Measurements from ENCODE around the gene PLEKHF1.

Gene PLEKHF1

DNA sequence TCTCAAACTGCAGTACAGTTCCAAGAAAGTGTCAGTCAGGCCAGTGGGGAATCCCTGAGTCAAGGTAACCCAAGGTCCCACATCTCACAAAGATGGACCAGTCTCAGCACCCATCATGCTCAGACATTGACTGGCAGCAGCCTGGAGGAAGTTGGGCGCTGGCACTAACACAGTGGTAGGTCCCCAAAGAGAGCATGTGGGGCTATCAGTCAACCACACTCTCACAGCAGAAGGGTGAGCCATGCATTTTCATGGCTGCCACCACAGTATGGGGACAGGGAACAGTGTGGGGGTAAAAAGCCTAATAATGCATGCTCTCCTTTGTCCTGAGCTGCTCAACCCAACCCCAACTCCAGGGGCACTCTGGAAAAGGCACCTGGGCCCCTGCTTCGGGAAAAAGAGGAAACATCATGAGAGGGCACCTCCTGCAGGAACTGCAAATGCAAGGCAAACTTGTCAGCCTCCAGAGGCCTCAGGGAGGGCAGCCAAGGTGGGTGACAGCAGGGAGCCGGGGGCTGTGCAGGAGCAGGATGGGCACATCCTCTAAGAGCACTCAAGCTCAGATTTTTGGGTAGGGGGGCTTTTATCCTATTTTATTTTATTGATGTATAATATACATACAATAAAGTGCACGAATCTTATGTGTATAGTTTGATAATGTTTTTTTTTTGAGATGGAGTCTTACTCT lies 9.5 kb upstream of the PLEKHF1 start:
- H3K4me3 ChIP-seq (ENCODE audit: low read length) = no peak overlapping the region
- DNase-seq (ENCODE audit: low read depth) = no peak
- TF ChIP-seq, protein P1, sequence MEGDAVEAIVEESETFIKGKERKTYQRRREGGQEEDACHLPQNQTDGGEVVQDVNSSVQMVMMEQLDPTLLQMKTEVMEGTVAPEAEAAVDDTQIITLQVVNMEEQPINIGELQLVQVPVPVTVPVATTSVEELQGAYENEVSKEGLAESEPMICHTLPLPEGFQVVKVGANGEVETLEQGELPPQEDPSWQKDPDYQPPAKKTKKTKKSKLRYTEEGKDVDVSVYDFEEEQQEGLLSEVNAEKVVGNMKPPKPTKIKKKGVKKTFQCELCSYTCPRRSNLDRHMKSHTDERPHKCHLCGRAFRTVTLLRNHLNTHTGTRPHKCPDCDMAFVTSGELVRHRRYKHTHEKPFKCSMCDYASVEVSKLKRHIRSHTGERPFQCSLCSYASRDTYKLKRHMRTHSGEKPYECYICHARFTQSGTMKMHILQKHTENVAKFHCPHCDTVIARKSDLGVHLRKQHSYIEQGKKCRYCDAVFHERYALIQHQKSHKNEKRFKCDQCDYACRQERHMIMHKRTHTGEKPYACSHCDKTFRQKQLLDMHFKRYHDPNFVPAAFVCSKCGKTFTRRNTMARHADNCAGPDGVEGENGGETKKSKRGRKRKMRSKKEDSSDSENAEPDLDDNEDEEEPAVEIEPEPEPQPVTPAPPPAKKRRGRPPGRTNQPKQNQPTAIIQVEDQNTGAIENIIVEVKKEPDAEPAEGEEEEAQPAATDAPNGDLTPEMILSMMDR (IDR thresholded peaks at IDR 0.05; ENCODE audit: insufficient read depth, low read depth, low read length, missing control alignments) = no peak

DNA sequence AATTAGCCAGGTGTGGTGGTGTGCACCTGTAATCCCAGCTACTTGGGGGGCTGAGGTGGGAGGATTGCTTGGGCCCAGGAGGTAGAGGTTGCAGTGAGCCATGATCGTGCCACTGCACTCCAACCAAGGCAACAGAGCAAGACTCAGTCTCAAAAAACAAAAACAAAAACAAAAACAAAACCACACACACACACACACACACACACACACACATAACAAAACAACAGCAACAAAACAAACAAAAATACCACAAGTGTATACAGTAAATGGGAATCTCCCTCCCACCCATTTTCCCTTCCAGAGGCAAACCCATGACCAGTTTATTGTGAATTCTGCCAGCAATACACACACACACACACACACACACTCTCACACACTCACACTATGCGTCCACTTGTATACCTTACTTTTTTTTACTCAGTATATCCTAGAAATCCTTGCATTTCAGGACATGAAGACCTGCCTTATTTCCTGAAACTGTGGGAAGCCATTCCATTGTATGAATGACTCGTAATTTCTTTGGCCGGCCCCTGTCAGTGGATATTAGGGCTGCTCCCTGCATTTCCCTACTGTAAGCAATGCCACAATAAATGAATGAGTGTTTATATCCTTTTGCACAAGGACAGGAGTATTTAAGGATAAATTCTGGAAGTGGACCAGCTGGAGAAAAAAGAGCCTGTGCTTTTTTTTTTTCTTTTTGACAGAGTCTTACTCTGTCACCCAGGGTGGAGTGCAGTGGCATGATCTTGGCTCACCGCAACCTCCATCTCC lies 6.9 kb upstream of the PLEKHF1 start:
- DNase-seq (ENCODE audit: low read depth) = no peak
- TF ChIP-seq, protein P1 (IDR thresholded peaks at IDR 0.05; ENCODE audit: insufficient read depth, low read depth, low read length, missing control alignments) = no peak

DNA sequence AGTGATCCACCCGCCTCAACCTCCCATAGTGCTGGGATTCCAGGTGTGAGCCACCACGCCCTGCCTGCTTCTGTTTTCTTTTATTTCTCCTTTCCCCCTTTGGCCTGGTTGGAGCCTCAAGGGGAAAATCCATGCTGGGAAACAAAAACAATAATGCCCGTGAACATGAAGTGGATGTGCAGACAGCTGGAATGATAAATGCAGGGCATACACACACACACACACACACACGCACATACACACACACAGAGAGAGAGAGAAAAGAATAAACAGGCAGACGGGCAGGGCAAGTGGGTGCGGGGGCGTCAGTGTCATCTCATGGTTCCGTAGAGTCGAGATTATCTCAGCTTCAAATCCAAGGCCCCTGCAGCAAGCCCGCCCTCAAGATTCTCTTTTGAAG lies 4.4 kb upstream of the PLEKHF1 start:
- TF ChIP-seq, protein P1 (IDR thresholded peaks at IDR 0.05; ENCODE audit: insufficient read depth, low read depth, low read length, missing control alignments) = no peak
- no peak overlapping the region for H3K4me3 ChIP-seq (ENCODE audit: low read length)
- DNase-seq (ENCODE audit: low read depth) = no peak

More for the DNA sequence above, 6.9 kb upstream of the PLEKHF1 start:
- H3K4me3 ChIP-seq (ENCODE audit: low read length) = no peak overlapping the region

DNA sequence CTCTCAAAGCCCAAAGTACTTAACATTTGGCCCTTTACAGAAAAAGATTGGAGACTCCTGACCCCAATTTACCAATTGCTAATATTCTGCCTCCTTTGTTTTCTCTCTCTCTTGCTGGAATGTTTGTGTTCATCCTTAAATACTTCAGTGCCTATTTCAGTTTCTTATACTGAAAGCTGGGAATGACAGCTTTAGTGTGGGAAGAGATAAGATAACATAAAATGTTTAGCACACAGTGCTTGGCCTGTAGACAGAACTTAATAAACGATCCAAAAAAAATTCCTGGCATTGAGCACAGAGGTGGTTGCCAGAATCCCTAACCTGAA lies 3.0 kb upstream of the PLEKHF1 start:
- TF ChIP-seq, protein P1 (IDR thresholded peaks at IDR 0.05; ENCODE audit: insufficient read depth, low read depth, low read length, missing control alignments) = no peak
- no peak for DNase-seq (ENCODE audit: low read depth)
- H3K4me3 ChIP-seq (ENCODE audit: low read length) = no peak overlapping the region

DNA sequence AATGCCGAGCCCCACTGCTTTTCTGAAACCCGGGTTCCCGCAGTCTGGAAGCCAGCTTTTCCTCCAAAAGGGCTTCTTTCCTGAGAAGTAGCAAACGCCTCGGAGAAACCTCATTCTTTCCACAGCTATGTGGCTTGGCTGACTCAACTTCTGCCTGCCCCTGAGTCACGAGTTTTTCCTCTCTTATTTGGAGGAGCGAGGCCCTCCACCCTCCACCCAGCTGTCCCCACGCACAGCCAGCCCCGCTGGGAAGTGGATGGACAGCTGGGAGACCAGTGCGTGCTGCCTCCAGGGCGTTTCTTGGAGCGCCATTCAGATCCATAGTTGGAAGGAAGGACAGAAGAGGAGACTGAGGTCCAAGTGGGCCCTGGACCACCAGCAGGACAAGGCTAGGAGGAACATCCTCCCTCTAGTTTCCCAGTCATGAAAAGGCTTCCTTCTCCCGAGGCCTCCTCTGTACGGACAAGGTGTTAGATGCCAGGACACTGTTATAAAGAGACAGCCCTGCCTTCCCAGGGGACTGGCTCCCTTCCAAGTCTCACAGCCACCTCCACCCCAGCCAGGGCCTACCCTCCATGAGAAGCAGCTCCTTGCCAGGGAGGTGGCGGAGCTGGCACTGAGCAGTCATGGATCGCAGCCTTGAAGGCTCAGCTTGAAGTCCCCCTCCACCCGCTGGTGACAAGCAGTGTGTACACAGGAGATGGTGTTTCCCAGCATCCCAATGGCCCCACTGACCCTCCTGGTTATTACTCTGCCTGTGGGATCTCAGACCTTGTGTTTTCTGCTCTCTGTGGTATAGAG lies 2.5 kb upstream of the PLEKHF1 start:
- H3K4me3 ChIP-seq (ENCODE audit: low read length) = no peak overlapping the region
- TF ChIP-seq, protein P1 (IDR thresholded peaks at IDR 0.05; ENCODE audit: insufficient read depth, low read depth, low read length, missing control alignments) = no peak
- DNase-seq (ENCODE audit: low read depth) = peak; percentile 81

DNA sequence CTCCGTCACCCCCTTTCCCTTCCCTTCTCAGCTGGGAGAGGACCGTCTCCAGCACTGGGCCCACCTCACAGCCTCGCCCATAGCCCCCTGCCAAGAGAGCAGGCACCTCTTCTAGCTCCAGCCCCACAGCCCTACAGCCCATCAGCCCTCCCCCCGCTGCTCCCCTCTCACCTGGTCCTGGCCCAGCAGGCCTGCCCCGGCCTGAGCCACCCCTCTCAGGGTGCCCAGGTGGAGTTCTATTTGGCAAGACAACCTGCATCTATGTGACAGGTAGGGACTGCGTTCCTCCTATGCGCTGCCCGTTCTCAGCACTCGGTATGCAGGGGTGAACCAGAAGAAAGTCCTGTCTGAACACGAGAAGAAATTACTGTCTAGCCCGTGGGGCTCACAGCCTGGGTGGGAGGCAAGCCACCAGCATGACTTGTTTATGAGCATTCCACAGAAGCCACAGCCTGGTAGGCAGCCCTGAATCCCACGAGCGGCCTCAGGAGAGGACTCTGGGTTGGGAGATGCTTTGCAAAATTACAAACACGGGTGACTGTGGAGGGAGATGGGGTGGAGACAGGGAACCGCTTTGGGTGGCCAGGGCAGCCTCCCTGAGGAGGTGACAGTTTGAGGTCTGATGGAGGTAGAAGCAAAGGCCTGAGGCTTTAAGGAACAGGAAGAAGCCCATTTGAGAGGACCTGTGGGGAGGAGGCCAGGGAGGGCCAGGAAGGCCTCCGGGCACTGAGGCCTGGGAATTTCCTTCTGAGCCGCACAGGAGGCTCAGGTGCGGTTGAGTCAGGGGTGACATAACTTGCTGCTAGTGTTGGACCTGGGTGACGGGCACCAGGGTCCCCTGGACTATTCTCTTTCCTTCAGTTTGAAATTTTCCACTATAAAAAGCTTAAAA lies 1.2 kb upstream of the PLEKHF1 start:
- H3K4me3 ChIP-seq (ENCODE audit: low read length) = no peak overlapping the region
- TF ChIP-seq, protein P1 (IDR thresholded peaks at IDR 0.05; ENCODE audit: insufficient read depth, low read depth, low read length, missing control alignments) = no peak
- peak; percentile 93 for DNase-seq (ENCODE audit: low read depth)

Data from epithelial cell of esophagus (primary cell).